Breast epithelium (tissue), 3 donors: ENCODE measurements around the gene TOB2.

Source experiments
- POLR2A ChIP-seq: fragments of 450-650 bp; IDR thresholded peaks from one replicate; pipeline ENCODE4 v1.6.1; 2016; ENCODE audit warnings: antibody characterized with exemption, mild to moderate bottlenecking, moderate library complexity
- POLR2AphosphoS5 ChIP-seq, 3 donors: sonication (generic); formaldehyde crosslinking; IDR thresholded peaks; one replicate each; pipeline ENCODE4 v1.6.1; 2017; ENCODE audit warnings: antibody characterized with exemption in 3 of 3
- TF ChIP-seq, protein P1 (sequence below), 3 donors: fragments of 450-650 bp; IDR thresholded peaks; one replicate each; pipeline ENCODE4 v1.5.1; 2016 to 2017; ENCODE audit warnings: antibody characterized with exemption in 3 of 3, mild to moderate bottlenecking in 3 of 3, moderate library complexity in 3 of 3

DNA sequence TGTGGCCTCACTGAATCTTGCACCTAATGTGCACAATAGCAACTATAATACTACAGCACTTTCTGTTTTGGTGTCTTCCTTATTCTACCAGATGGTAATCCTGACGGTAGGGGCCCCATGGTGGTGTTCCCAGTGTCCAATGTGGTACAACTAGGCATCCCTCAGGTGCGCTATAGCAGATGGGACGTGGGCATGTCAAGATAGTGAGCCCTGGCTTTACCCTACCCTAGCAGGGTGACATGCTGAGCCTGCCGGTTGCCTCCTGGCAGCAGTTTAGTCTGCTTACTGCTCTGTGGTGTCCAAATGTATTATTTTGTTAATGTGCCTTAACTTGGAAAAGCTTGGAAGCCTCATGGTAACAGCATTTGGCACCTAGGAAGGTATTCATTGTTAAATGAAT is 41.5 kb upstream of the TOB2 start:
- TF ChIP-seq POLR2AphosphoS5 (IDR thresholded peaks at IDR 0.05): no peak
- TF ChIP-seq, protein P1, sequence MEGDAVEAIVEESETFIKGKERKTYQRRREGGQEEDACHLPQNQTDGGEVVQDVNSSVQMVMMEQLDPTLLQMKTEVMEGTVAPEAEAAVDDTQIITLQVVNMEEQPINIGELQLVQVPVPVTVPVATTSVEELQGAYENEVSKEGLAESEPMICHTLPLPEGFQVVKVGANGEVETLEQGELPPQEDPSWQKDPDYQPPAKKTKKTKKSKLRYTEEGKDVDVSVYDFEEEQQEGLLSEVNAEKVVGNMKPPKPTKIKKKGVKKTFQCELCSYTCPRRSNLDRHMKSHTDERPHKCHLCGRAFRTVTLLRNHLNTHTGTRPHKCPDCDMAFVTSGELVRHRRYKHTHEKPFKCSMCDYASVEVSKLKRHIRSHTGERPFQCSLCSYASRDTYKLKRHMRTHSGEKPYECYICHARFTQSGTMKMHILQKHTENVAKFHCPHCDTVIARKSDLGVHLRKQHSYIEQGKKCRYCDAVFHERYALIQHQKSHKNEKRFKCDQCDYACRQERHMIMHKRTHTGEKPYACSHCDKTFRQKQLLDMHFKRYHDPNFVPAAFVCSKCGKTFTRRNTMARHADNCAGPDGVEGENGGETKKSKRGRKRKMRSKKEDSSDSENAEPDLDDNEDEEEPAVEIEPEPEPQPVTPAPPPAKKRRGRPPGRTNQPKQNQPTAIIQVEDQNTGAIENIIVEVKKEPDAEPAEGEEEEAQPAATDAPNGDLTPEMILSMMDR (IDR thresholded peaks at IDR 0.05): no peak
- TF ChIP-seq POLR2A: no peak
